ENCODE measurements around the gene SYNGR2. TPM values are rescaled to one million over a fixed set of nuclear protein-coding genes. Genes with fewer than 3 reads are reported as not detected.

The SYNGR2 gene
- total RNA-seq, 6 donors from 2014 or later, result 110 to 265 (median 179) TPM

DNA sequence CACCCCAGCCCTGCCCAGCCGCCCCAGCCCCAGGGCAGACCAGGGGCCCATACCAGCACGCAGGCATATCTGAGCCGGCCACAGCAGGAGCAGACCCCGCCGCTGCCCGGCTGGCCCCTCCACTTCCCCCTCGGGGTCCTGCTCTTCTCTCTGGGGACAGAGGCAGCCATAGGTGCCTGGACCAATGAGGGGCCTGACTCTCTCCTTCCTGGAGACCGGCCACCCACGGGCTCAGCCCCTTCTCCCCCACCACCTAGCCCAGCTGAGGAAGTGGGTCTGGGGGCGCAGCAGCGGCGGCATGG, 43.6 kb upstream of the SYNGR2 start:
- Histone ChIP-seq H3K4me3 (no peak overlapping the region), H3K9me3 (no peaks in the 10 kb centered on the region), H3K27ac (peak overlapping the region in 3 of 4 donors; percentile 60 to 88 (median 88)), H3K4me1 (peaks cover 37 to 70% (median 59%) of the 10 kb centered on the region in 4 donors), H3K36me3 (peaks cover 17 to 61% (median 56%) of the 10 kb centered on the region in 4 donors), H3K27me3 (no peaks in the 10 kb centered on the region)
- ATAC-seq (ENCODE audit: low FRiP score in 2 of 2) (no peak), DNase-seq (no peak)
- no peak for TF ChIP-seq POLR2AphosphoS5 (IDR thresholded peaks at IDR 0.05)
- TF ChIP-seq, protein P1, sequence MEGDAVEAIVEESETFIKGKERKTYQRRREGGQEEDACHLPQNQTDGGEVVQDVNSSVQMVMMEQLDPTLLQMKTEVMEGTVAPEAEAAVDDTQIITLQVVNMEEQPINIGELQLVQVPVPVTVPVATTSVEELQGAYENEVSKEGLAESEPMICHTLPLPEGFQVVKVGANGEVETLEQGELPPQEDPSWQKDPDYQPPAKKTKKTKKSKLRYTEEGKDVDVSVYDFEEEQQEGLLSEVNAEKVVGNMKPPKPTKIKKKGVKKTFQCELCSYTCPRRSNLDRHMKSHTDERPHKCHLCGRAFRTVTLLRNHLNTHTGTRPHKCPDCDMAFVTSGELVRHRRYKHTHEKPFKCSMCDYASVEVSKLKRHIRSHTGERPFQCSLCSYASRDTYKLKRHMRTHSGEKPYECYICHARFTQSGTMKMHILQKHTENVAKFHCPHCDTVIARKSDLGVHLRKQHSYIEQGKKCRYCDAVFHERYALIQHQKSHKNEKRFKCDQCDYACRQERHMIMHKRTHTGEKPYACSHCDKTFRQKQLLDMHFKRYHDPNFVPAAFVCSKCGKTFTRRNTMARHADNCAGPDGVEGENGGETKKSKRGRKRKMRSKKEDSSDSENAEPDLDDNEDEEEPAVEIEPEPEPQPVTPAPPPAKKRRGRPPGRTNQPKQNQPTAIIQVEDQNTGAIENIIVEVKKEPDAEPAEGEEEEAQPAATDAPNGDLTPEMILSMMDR (IDR thresholded peaks at IDR 0.05), result no peak
- TF ChIP-seq EP300 (IDR thresholded peaks at IDR 0.05), result no peak
- TF ChIP-seq POLR2A (IDR thresholded peaks at IDR 0.05), result no peak
- 64% methylated on average over 11 of the region's 12 CpGs; no CpG with 5 or more reads in 1 of the 2 donors for WGBS, 2 donors

DNA sequence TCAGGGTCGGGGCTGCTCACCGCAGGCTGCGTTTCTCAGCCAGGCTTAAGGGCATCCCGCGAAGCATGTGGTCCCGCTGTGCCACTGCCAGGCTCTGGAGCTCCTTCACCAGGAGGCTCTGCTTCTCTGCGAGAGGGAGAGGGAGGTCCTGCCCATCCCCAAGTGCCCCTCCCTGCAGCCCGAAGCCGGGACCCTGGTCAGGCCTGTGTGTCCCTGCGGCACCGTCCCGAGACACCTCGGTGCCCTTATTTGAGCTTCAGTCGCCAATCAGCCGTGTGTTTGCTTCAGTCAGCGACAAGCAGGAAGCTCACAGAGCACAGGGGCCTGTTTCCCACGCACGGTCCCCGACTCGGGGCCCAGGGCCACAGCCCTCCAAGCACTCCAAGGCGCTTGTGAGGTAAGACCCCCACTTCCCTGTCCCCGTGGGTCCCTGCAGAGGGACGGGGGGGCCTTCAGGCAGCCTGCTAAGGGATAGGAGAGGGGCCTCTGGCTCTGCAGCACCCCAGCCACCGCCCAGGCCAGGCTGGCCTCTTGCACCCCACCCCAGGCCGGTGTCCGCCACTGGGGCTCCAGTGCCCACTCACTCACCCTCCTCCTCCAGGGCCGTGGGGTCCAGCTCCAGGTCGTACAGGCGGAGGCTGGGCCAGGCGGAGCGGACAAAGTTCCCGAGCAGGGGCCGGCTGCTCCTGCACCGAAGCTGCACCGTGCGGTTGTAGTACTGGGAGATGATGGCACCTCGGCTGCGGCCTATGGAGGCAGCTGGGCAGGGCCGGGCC, 43.1 kb upstream of the SYNGR2 start:
- 74 to 87% methylated on average over 3 to 30 of the region's 39 CpGs for WGBS, 2 donors
- Histone ChIP-seq H3K4me3 (peak overlapping the region in 1 of 4 donors; percentile 5), H3K27me3 (no peaks in the 10 kb centered on the region), H3K9me3 (no peaks in the 10 kb centered on the region), H3K27ac (peak overlapping the region; percentile 88 to 96 (median 90)), H3K36me3 (peaks cover 17 to 59% (median 54%) of the 10 kb centered on the region in 4 donors), H3K4me1 (peaks cover 42 to 75% (median 64%) of the 10 kb centered on the region in 4 donors)
- ATAC-seq (ENCODE audit: low FRiP score in 2 of 2), result no peak
- no peak for TF ChIP-seq POLR2AphosphoS5 (IDR thresholded peaks at IDR 0.05)
- TF ChIP-seq POLR2A (IDR thresholded peaks at IDR 0.05), result no peak
- TF ChIP-seq, protein P1 (IDR thresholded peaks at IDR 0.05), result no peak
- TF ChIP-seq EP300 (IDR thresholded peaks at IDR 0.05), result no peak
- peak in 1 of 2 donors; percentile 73 for DNase-seq

DNA sequence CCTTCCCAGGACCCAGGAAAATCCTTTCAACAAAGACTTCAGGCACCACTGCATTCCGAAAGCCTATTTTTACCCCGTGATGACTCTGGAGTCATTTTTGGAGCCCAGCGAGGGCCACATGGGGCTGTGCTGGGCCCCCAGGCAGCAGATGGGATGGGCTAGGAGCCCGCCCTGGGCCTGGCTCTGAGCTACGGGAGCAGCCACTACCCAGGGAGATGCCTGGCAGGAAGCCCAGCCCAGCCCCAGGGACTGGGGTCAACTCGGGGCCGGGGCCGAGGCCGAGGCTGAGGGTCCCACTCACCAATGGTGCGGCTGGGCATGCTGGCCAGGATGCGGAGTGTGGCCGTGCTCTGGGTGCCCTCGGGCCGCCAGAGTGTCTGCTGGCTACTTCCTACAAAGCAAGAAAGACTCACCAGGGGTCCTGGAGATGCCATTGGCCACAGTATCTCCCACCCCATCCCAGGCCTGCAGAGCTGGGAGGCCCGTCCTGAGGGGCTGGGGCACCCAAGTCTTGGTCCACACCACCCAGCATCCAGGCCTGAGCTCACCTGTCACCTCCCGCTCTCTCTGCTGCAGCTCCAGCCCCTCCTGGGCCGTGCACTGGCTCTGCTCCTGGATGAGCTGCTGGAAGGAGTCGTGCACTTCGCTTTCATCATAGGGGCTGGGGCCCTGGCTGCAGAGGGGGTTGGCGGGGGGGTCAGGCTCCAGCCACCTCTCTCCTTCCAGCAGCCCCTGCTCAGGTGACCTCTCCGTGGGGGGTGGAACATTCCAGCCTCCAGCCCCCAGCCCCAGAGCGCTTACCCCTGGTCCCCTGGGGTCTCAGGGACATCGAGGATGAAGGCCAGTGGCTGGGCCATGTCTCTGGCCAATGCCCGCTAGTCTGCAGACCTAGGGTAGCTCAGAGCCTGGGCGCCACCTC, 42.1 kb upstream of the SYNGR2 start:
- Histone ChIP-seq H3K9me3 (no peaks in the 10 kb centered on the region), H3K27me3 (no peaks in the 10 kb centered on the region), H3K4me3 (peak overlapping the region in 2 of 4 donors; percentile 78 to 85), H3K36me3 (peaks cover 17 to 49% (median 45%) of the 10 kb centered on the region in 4 donors), H3K4me1 (peaks cover 47 to 84% (median 71%) of the 10 kb centered on the region in 4 donors), H3K27ac (peak overlapping the region; percentile 88 to 96 (median 90))
- DNase-seq (peak in 1 of 2 donors; percentile 78), ATAC-seq (ENCODE audit: low FRiP score in 2 of 2) (no peak)
- WGBS, 2 donors, result 65 to 86% methylated on average over 14 to 17 of the region's 25 CpGs
- TF ChIP-seq POLR2AphosphoS5 (IDR thresholded peaks at IDR 0.05) (no peak), EP300 (IDR thresholded peaks at IDR 0.05) (no peak), POLR2A (IDR thresholded peaks at IDR 0.05) (no peak)
- TF ChIP-seq, protein P1 (IDR thresholded peaks at IDR 0.05), result no peak

DNA sequence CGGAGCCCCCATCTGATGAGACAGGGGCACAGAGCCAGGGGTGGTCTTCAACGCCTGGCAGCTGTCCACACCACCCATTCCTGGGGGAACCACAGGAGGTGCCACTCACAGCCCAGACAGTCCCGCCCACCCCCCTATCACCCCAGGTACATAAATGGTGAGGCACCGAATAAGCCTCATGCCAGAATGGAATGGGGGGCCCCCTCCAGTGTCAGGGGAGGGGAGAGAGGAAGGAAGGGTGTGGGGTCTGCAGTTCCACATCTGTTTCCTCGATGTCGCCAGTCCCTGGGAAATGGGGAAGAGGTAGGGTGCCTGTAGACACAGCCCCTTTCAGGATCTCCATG, 41.5 kb upstream of the SYNGR2 start:
- ATAC-seq (ENCODE audit: low FRiP score in 2 of 2) (no peak), DNase-seq (no peak)
- Histone ChIP-seq H3K4me3 (peak overlapping the region in 3 of 4 donors; percentile 78 to 85 (median 81)), H3K9me3 (no peaks in the 10 kb centered on the region), H3K36me3 (peaks cover 17 to 43% (median 39%) of the 10 kb centered on the region in 4 donors), H3K4me1 (peaks cover 53 to 84% (median 74%) of the 10 kb centered on the region in 4 donors), H3K27ac (peak overlapping the region; percentile 88 to 96 (median 90)), H3K27me3 (no peaks in the 10 kb centered on the region)
- TF ChIP-seq, protein P1 (IDR thresholded peaks at IDR 0.05), result no peak
- TF ChIP-seq EP300 (IDR thresholded peaks at IDR 0.05), result no peak
- TF ChIP-seq POLR2AphosphoS5 (IDR thresholded peaks at IDR 0.05), result no peak
- 34% methylated on average over 5 of the region's 6 CpGs; no CpG with 5 or more reads in 1 of the 2 donors for WGBS, 2 donors

All from upper lobe of left lung (tissue), 6 donors.